OCI-LY7 (cell line): ENCODE data around the gene NDUFA7. TPM values are rescaled to one million over a fixed set of nuclear protein-coding genes. Genes with fewer than 3 reads are reported as not detected.
A peak's percentile ranks its signal among the peaks of the same experiment; 100 is the strongest.
"Not testable (repeated sequence)": the region's sequence is repeated elsewhere in the genome, so short reads cannot be mapped to it uniquely, and the experiment has no call there.

Experiments used
- BruUV-seq: library from RNA; stranded (reverse); fragments of 400-500 nt; replicated peaks from 2 replicates; lab custom pipeline; 2021; lab: Mats Ljungman, UMichigan
- CTCF ChIA-PET: fragments of 300-600 bp; sonication (Branson Sonifier 250); formaldehyde crosslinking; loops from one replicate; lab custom pipeline; 2022; ENCODE audit warnings: antibody characterized with exemption; ENCODE audit not compliant: unreplicated experiment; lab: Charles Lee
- POLR2A ChIA-PET: fragments of 300-600 bp; sonication (Branson Sonifier 250); formaldehyde crosslinking; loops from one replicate; lab custom pipeline; 2022; ENCODE audit warnings: antibody characterized with exemption; lab: Charles Lee
- DNase-seq: peaks from one replicate; pipeline ENCODE4 v3.0.0-alpha.2; 2015; ENCODE audit warnings: low spot score
- H2AFZ ChIP-seq: fragments of 200-600 bp; sonication (generic), shearing (Covaris generic); 2 replicates; pipeline ENCODE4 v1.6.1; 2014; ENCODE audit warnings: mild to moderate bottlenecking, antibody characterized with exemption, low read length, moderate library complexity
- H3K27ac ChIP-seq: fragments of 200-600 bp; sonication (generic); 2 replicates; pipeline ENCODE4 v1.5.1; 2014; ENCODE audit warnings: mixed run types, low read depth, mild to moderate bottlenecking, moderate library complexity, low read length, inconsistent platforms; ENCODE audit not compliant: poor library complexity, severe bottlenecking
- H3K36me3 ChIP-seq: fragments of 200-600 bp; sonication (generic); 2 replicates; pipeline ENCODE4 v1.6.1; 2014; ENCODE audit warnings: mild to moderate bottlenecking, antibody characterized with exemption, low read length, moderate library complexity, mixed read lengths; ENCODE audit not compliant: insufficient read depth
- H3K4me1 ChIP-seq: fragments of 200-600 bp; sonication (generic); 2 replicates; pipeline ENCODE4 v1.5.1; 2014; ENCODE audit warnings: mild to moderate bottlenecking, low read length; ENCODE audit not compliant: insufficient read depth, poor library complexity, severe bottlenecking
- H3K4me2 ChIP-seq: fragments of 200-600 bp; sonication (generic); 2 replicates; pipeline ENCODE4 v1.6.1; 2014; ENCODE audit warnings: mild to moderate bottlenecking, low read length
- H3K4me3 ChIP-seq: fragments of 200-600 bp; sonication (generic); 2 replicates; pipeline ENCODE4 v1.5.1; 2014; ENCODE audit warnings: mild to moderate bottlenecking, low read depth, low read length; ENCODE audit not compliant: poor library complexity, severe bottlenecking
- H3K79me2 ChIP-seq: fragments of 200-600 bp; sonication (generic); 2 replicates; pipeline ENCODE4 v1.6.1; 2016; ENCODE audit warnings: low read depth, mild to moderate bottlenecking, low read length, moderate library complexity, mixed read lengths; ENCODE audit not compliant: insufficient read depth
- H3K9me2 ChIP-seq: fragments of 200-600 bp; sonication (generic); 2 replicates; pipeline ENCODE4 v1.6.1; 2016; ENCODE audit warnings: mild to moderate bottlenecking, low read length, mixed read lengths; ENCODE audit not compliant: insufficient read depth
- H3K9me3 ChIP-seq: fragments of 200-600 bp; sonication (generic); 2 replicates; pipeline ENCODE4 v1.6.1; 2014; ENCODE audit warnings: mild to moderate bottlenecking, mixed run types, low read length, mixed read lengths
- H4K20me1 ChIP-seq: fragments of 200-600 bp; sonication (generic); 2 replicates; pipeline ENCODE4 v1.6.1; 2014; ENCODE audit warnings: mild to moderate bottlenecking, antibody characterized with exemption, low read length, moderate library complexity, mixed read lengths; ENCODE audit not compliant: insufficient read depth
- CTCF ChIP-seq: fragments of 200-600 bp; sonication (generic); conservative IDR thresholded peaks from 2 replicates; pipeline ENCODE4 v1.5.1; 2014; ENCODE audit warnings: mild to moderate bottlenecking, antibody characterized with exemption, low read length, moderate library complexity, mixed read lengths
- EZH2phosphoT487 ChIP-seq: fragments of 200-600 bp; sonication (generic); IDR thresholded peaks from 2 replicates; pipeline ENCODE4 v1.6.1; 2018; ENCODE audit warnings: low read depth, borderline replicate concordance, mild to moderate bottlenecking, mixed run types, antibody characterized with exemption, low read length, moderate library complexity, mixed read lengths
- intact Hi-C: fragments of 100-400 bp; cut with micrococcal nuclease; formaldehyde crosslinking; loops from one replicate; pipeline ENCODE4 v1.10.0; 2022; ENCODE audit not compliant: unreplicated experiment
- total RNA-seq, 2 experiments: library from RNA; depleted of rRNA in 1 of 2; stranded (reverse); fragments of >200 nt in 1 of 2; shearing (Covaris generic) in 1 of 2; gene quantifications; 2 replicates each; pipeline ENCODE4 v1.2.3, GENCODE V29; 2014 to 2022

The NDUFA7 gene
- total RNA-seq, 2 experiments from 2014 or later: 93.0 to 103 TPM

GRCh38 chr19:8316351-8317125 is 4.6 kb downstream of the NDUFA7 start:
- no TSS peak for BruUV-seq

DNA sequence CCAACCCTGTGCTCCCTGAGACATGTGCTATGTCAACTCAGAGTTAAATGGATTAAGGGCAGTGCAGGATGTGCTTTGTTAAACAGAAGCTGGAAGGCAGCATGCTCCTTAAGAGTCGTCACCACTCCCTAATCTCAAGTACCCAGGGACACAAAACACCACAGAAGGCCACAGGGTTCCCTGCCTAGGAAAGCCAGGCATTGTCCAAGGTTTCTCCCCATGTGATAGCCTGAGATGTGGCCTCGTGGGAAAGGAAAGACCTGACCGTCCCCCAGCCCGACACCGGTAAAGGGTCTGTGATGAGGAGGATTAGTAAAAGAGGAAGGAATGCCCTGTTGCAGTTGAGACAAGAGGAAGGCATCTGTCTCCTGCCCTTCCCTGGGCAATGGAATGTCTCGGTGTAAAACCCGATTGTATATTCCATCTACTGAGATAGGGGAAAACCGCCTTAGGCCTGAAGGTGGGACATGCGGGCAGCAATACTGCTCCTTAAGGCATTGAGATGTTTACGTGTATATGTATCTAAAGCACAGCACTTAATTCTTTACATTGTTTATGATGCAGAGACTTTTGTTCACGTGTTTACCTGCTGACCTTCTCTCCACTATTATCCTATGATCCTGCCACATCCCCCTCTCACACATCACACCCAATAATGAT is 6.1 kb downstream of the NDUFA7 start:
- H3K4me2 ChIP-seq, H3K4me3 ChIP-seq, H3K9me2 ChIP-seq, CTCF ChIA-PET, intact Hi-C loops, BruUV-seq, H2AFZ ChIP-seq, H3K27ac ChIP-seq, DNase-seq, H4K20me1 ChIP-seq, POLR2A ChIA-PET, H3K9me3 ChIP-seq: not testable (repeated sequence)
- Histone ChIP-seq H3K36me3 (peaks cover 78% of the 10 kb centered on the region), H3K79me2 (peaks cover 18% of the 10 kb centered on the region), H3K4me1 (peaks cover 25% of the 10 kb centered on the region)

More at GRCh38 chr19:8316351-8317125, 4.6 kb downstream of the NDUFA7 start:
- intact Hi-C loops: no loop called here
- Histone ChIP-seq H3K9me2 (no peaks in the 10 kb centered on the region), H3K27ac (no peak overlapping the region), H3K4me2 (peak overlapping the region; percentile 33), H3K9me3 (no peaks in the 10 kb centered on the region), H3K4me1 (peaks cover 29% of the 10 kb centered on the region), H3K4me3 (no peak overlapping the region), H4K20me1 (0 out of 2 replicates have a peak, but pooled peaks cover under 1% of the 10 kb centered on the region), H3K79me2 (peaks cover 31% of the 10 kb centered on the region), H2AFZ (no peak overlapping the region), H3K36me3 (peaks cover 74% of the 10 kb centered on the region)
- TF ChIP-seq CTCF (0 out of 2 replicates have a peak, but pooled peaks have one; percentile 37), EZH2phosphoT487 (no peak)
- DNase-seq: no peak
- ChIA-PET POLR2A (interaction anchor here (0.6 kb wide), 1 partner anchor 69 kb away, joined by 3 read pairs; no protein-coding TSS in a partner anchor), CTCF (no interaction called here)

DNA sequence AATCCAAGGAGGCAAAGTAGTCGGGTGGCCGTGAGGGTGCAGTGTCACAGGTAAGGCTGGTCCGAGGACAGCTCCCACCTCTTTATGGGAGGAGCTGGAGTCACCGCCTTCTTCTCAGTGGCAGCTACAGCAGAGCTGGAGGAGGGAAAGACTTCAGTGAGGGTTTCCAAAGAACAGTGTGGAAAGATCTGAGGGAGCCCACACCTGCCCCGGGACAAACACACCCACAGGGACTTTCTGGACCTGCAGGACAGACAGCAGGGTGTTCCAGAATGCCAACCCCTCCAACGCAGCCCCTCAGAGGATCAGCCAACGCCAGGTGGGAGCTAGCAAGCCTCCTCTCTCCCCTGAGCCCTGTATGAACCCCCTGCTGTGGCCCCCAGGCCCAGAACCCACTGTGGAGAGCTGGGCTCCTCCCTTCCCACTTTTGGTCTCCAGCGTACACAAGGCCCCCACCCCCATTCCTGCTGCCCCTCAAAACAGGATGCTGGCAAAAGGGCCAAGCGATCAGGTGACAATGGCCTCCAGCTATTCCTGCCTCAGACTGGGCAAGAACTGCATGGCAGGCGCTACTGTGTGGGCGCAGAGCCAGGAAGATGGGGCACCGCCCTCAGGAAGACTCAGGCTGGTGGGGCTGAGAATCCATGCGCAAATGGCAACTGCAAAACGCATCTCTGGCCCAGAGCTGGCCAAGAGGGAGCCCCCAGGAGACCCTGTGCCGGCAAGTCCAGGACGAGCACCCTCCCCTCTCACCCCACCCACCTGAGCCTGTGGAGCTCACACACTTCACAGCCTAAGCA is 9.5 kb downstream of the NDUFA7 start:
- TF ChIP-seq EZH2phosphoT487 (no peak), CTCF (no peak)

More for the DNA sequence above, 9.5 kb downstream of the NDUFA7 start:
- no peak for DNase-seq
- POLR2A ChIA-PET: interaction anchor here (0.7 kb wide), 1 partner anchor 7 kb away, joined by 3 read pairs; no protein-coding TSS in a partner anchor
- Histone ChIP-seq H3K9me2 (no peaks in the 10 kb centered on the region), H3K4me3 (no peak overlapping the region), H3K27ac (no peak overlapping the region), H4K20me1 (no peaks in the 10 kb centered on the region), H3K4me2 (no peak overlapping the region), H3K9me3 (no peaks in the 10 kb centered on the region), H2AFZ (no peak overlapping the region), H3K36me3 (peaks cover 72% of the 10 kb centered on the region), H3K79me2 (peaks cover 11% of the 10 kb centered on the region; the same call in 1 of the 2 replicates), H3K4me1 (peaks cover 13% of the 10 kb centered on the region)
- CTCF ChIA-PET: no interaction called here
- BruUV-seq: no TSS peak
- intact Hi-C loops: no loop called here
